ENCODE data around the gene SPRED2. TPM values are rescaled to one million over a fixed set of nuclear protein-coding genes. Genes with fewer than 3 reads are reported as not detected.

The SPRED2 gene
- total RNA-seq, 4 donors from 2014 or later, result 12.5 to 21.2 (median 13.8) TPM

DNA sequence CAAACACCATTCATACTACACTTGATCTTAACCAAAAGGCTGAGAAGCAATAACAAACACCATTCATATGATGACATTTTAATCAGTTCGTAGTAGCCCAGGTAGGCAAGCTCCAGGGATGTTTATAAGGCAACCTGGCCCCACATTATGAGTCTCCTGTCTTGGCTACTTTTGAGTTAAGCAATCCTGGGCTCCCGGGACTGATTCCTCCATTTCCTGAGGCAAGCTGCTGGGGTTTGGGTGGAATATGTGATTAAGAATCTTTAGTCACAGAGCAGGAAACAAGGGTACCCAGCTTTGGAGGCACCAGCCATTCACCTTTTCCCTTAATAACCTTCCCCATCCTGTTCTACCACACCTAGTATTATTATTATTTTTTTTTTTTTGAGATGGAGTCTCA lies 24.5 kb upstream of the SPRED2 start:
- ATAC-seq, result no peak

DNA sequence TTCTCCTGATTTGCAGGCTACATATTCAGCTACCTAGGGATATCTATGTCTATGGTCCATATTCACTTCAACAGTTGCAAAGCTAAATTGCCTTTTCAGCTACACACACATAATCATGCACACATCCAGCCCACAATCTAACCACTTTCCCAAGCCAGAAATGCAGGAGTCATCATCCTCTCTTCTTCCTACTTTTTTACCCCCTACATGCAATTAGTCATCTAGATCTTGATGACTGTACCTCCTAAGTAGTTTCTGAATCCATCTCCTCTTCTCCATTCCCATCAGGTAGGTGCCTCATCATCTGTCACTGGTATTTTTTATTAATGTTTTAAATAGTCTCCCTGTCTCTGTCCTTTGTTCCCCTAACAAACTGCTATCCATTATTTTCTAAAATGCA lies 23.7 kb upstream of the SPRED2 start:
- Histone ChIP-seq H3K36me3 (no peaks in the 10 kb centered on the region), H3K4me3 (no peak overlapping the region), H3K27me3 (no peaks in the 10 kb centered on the region), H3K4me1 (no peaks in the 10 kb centered on the region), H3K9me3 (no peaks in the 10 kb centered on the region), H3K27ac (no peak overlapping the region)
- no peak for ATAC-seq
- TF ChIP-seq, protein P1, sequence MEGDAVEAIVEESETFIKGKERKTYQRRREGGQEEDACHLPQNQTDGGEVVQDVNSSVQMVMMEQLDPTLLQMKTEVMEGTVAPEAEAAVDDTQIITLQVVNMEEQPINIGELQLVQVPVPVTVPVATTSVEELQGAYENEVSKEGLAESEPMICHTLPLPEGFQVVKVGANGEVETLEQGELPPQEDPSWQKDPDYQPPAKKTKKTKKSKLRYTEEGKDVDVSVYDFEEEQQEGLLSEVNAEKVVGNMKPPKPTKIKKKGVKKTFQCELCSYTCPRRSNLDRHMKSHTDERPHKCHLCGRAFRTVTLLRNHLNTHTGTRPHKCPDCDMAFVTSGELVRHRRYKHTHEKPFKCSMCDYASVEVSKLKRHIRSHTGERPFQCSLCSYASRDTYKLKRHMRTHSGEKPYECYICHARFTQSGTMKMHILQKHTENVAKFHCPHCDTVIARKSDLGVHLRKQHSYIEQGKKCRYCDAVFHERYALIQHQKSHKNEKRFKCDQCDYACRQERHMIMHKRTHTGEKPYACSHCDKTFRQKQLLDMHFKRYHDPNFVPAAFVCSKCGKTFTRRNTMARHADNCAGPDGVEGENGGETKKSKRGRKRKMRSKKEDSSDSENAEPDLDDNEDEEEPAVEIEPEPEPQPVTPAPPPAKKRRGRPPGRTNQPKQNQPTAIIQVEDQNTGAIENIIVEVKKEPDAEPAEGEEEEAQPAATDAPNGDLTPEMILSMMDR (IDR thresholded peaks at IDR 0.05), result no peak
- TF ChIP-seq POLR2AphosphoS5 (IDR thresholded peaks at IDR 0.05), result no peak
- TF ChIP-seq POLR2A (IDR thresholded peaks at IDR 0.05), result no peak
- TF ChIP-seq EP300 (IDR thresholded peaks at IDR 0.05), result no peak

More for the DNA sequence above, 24.5 kb upstream of the SPRED2 start:
- TF ChIP-seq, protein P1 (IDR thresholded peaks at IDR 0.05), result no peak
- TF ChIP-seq POLR2AphosphoS5 (IDR thresholded peaks at IDR 0.05), result no peak
- TF ChIP-seq POLR2A (IDR thresholded peaks at IDR 0.05), result no peak
- no peak for TF ChIP-seq EP300 (IDR thresholded peaks at IDR 0.05)
- no peaks in the 10 kb centered on the region for H3K27me3 ChIP-seq
- 47 to 84% methylated on average over 2 of the region's 2 CpGs for WGBS, 2 donors (ENCODE audit: low coverage in 1 of 2)
- no peak overlapping the region for H3K27ac ChIP-seq
- no peak overlapping the region for H3K4me3 ChIP-seq
- H3K9me3 ChIP-seq, result no peaks in the 10 kb centered on the region
- no peaks in the 10 kb centered on the region for H3K36me3 ChIP-seq
- no peaks in the 10 kb centered on the region for H3K4me1 ChIP-seq

DNA sequence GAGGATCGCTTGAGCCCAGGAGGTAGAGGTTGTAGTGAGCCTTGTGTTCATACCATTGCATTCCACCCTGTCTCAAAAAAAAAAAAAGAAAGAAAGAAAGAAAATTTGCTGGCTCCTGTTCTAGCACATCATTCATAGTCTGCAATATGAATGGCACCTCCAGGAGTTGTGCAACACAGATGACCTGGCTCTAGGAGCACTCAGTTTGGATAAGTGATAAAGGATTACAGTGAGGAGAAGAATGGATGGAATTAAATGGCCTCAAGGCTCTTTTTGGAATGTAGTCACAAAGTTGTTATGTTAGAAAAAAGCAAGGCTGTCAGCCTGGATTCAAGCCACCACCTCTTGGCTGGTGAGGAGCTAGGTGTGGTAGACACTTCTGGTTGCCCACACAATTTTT lies 21.5 kb upstream of the SPRED2 start:
- Histone ChIP-seq H3K9me3 (no peaks in the 10 kb centered on the region), H3K27ac (no peak overlapping the region), H3K36me3 (no peaks in the 10 kb centered on the region), H3K4me1 (no peaks in the 10 kb centered on the region), H3K4me3 (no peak overlapping the region), H3K27me3 (no peaks in the 10 kb centered on the region)
- 100% methylated on average over 1 of the region's 1 CpG for WGBS, 2 donors (ENCODE audit: low coverage in 1 of 2)
- no peak for TF ChIP-seq EP300 (IDR thresholded peaks at IDR 0.05)
- TF ChIP-seq POLR2AphosphoS5 (IDR thresholded peaks at IDR 0.05), result no peak
- TF ChIP-seq, protein P1 (IDR thresholded peaks at IDR 0.05), result no peak
- no peak for TF ChIP-seq POLR2A (IDR thresholded peaks at IDR 0.05)
- ATAC-seq, result no peak

DNA sequence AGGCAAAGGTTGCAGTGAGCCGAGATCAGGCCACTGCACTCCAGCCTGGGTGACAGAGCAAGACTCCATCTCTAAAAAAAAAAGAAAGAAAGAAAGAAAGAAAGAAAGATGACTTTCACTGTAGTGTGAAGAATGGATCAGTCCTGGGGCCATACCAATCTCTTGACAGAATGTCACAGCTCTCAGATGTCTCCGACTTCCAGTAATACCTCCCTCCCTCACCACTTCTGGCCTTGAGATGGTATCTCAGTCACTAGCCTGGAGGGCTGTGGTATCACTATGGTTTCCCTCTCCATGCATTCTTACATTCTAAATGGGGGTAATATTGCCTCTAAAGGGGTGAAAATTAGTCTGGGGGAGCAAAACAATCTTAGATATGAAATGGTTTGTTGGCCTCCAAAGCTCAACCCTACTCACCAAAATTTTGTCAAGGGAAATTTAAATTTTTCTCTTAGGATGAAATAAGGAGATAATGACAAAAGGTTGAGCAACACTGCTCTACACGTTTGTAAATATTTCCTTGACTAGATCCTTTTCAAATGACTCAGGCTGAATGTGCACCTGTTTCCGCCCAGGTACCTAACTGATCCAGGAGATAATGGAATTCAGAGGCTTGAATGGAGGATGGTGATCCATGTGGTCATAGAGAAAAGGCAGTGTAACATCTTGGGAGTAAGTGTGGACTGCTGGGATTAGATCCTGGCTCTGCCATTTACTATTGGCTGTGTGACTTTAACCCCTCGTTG lies 19.9 kb upstream of the SPRED2 start:
- no peak overlapping the region for H3K4me3 ChIP-seq
- no peak overlapping the region for H3K27ac ChIP-seq
- peaks cover 0 to 5% (median 0%) of the 10 kb centered on the region in 3 donors for H3K9me3 ChIP-seq
- H3K36me3 ChIP-seq, result no peaks in the 10 kb centered on the region
- no peak for ATAC-seq
- TF ChIP-seq, protein P1 (IDR thresholded peaks at IDR 0.05), result no peak
- TF ChIP-seq POLR2A (IDR thresholded peaks at IDR 0.05) (no peak), POLR2AphosphoS5 (IDR thresholded peaks at IDR 0.05) (no peak), EP300 (IDR thresholded peaks at IDR 0.05) (no peak)
- H3K27me3 ChIP-seq, result no peaks in the 10 kb centered on the region
- 50 to 84% methylated on average over 2 to 5 of the region's 5 CpGs for WGBS, 2 donors (ENCODE audit: low coverage in 1 of 2)
- no peaks in the 10 kb centered on the region for H3K4me1 ChIP-seq

GRCh38 chr2:65450810-65451209 lies 18.4 kb upstream of the SPRED2 start:
- Histone ChIP-seq H3K4me3 (no peak overlapping the region), H3K27ac (no peak overlapping the region), H3K27me3 (no peaks in the 10 kb centered on the region), H3K4me1 (no peaks in the 10 kb centered on the region), H3K36me3 (no peaks in the 10 kb centered on the region), H3K9me3 (peaks cover 0 to 5% (median 0%) of the 10 kb centered on the region in 3 donors)
- WGBS, 2 donors (ENCODE audit: low coverage in 1 of 2), result 60 to 71% methylated on average over 1 of the region's 1 CpG
- ATAC-seq, result no peak
- TF ChIP-seq EP300 (IDR thresholded peaks at IDR 0.05) (no peak), POLR2AphosphoS5 (IDR thresholded peaks at IDR 0.05) (no peak), POLR2A (IDR thresholded peaks at IDR 0.05) (no peak)
- TF ChIP-seq, protein P1 (IDR thresholded peaks at IDR 0.05), result no peak
